HL-60/S4 (cell line): ENCODE measurements around the gene COL24A1.
"Not testable (repeated sequence)": the region's sequence is repeated elsewhere in the genome, so short reads cannot be mapped to it uniquely, and the experiment has no call there.

ENCODE experiments used
- in situ Hi-C: fragments of 300-500 bp; cut with MboI; formaldehyde crosslinking; loops from 2 replicates; pipeline ENCODE4 v1.14.3; 2022; ENCODE audit warnings: low sequenced_read_pairs

The COL24A1 gene

DNA sequence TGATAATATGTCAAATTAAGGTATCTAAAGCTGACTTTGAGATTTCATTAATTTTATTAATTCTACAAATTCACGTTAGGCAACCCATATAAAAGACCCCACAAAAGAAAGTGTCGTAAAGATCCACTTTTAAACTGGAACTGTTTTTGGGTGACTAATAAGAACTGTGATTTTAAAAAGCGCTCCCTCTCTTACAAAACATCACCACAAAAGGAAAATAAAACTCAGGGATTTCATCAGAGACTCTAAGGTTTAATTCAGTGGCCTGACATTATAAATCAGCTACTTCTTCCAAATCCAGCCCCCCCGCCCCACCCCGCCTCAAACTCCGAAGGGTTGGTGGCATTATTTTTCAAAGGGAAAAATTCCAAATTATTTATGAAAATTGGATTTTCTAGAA is 2.7 kb downstream of the COL24A1 start:
- in situ Hi-C loops = no loop called here

DNA sequence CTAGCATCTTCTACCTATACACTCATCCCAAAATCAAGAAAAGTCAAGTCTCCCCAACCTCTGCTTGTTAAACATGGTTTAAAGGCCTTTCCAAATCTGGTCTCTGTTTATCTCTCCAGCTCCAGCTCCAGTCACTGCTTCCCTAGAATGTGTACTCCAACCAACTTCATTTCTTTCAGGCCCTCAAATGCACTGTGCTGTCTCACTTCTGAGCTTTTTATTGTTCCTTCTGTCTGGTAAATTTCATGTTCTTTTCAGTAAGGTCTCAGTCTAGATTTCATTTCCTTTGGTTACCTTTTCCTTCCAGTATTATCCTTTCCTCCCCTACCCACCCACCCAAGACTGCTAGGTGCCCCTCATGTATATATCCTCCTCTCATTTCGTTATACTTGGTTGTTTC is 3.7 kb downstream of the COL24A1 start:
- in situ Hi-C loops = no loop called here

DNA sequence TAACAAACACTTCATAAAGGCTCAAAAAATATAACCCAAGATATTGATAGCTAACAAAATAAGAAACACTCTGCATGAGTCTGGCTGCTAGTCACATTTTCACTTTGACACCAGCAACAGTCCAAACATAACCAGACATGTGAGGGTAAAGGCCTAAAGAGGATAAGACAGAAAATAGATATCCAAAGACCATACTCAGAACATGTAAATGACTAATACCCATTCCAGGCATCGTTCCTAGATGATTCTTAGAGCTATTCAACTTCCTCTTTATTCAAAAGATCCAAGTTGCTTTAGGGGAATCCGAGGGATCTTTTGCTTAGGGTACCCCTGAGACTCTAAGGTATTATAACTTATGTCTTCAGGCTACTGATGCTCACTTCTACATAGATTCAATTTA is 5.1 kb downstream of the COL24A1 start:
- in situ Hi-C loops = no loop called here

DNA sequence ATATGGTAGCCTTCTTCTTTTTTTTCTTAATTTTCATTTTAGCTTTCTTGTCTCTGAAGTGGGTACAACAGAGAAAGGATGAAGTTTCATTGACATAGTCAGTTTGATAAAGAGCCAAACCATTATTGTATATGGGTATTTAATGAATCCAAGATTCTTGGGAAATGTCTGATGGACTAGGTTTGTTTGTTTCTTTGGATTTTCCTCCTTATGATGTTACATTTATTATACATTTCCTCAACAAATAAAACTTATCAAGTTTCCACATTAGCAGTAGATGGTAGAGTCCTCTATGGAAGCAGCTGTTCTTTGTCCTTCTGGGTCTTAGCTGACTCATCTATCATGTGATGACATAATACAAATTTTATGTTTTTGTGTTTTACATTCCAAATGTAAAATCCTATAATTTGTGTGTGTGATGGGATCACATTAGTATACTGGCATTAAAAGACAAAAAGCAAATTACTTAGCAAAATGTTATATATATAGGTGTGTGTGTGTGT is 6.0 kb downstream of the COL24A1 start:
- in situ Hi-C loops = no loop called here

DNA sequence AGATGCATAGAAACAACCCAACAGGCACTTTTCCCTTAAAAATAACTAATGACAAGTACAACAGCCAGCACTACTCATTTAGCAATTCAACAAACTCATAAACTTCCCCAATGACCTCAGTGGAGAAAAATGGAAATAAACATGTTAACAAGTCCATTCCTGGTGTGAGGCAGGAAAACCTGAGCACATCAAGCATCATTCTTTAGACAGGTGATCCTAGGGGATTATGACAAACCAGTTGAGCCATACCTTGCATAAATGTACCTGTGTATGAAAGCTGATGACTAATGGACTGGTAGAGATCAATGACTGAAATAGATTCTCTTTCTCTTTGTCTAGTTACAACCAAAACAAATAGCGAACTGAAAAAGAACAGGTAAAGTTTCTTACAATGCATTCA is 7.0 kb downstream of the COL24A1 start:
- in situ Hi-C loops = no loop called here

DNA sequence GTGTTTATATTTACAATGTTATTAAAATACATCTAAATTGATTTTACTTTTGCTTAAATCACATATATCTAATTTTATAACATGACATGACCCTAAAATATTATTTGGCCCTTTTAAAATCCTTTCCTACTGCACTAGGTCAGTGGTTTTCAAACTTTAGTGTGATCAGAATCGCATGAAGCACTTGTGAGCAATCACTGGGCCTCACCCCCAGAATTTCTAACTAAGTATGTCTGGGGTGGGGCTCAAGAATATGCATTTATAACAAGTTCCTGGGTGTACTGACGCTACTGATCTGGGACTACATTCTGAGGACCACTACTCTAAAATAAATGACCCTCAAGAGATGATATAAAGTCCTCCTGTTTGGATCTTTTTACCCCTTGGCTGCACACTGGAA is 8.8 kb downstream of the COL24A1 start:
- in situ Hi-C loops = no loop called here

DNA sequence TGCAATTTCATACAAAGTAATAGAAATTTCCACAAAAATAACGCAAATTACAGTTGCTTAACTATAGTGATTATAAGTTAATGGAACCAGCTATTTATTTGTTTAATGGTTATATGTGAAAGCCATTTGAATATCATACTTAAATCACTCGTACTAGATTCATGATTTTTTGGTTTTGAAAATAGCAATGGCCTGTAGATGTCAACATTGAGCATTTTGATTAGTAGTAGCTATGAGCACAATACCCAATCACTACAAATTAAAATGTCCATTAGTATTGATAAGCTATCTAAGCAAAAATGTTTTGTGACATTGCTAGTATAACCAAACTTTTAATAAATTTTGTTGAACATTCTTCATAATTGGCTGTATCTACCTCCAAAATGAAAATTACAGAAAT is 10.0 kb downstream of the COL24A1 start:
- in situ Hi-C loops = no loop called here

DNA sequence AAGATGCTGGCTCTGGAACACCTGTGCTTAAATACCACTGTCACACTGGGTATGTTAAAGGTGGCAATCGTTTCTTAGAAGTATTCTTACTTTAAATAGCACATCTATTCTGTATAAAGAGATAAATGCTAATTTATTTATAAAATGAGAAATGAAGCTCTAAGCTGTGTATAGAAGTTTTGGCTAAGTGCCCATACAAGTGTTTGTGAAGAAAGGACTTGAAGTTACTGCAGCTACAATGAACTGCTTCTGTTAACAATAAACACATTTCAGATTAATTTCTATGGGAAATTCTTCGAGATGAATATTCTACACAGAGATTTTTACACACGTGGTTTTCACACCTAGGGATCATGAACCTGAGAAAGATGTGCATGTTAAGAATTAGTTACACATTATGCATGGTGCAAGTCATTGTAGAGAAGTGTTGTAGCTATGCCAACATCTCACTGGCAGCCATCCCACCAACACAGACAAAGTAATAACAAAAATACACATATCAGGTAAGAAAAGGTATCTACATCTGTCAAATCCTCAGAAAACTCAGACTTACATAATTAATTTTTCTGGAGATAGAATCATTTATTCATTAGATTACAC is 16.2 kb downstream of the COL24A1 start:
- in situ Hi-C loops = no loop called here

DNA sequence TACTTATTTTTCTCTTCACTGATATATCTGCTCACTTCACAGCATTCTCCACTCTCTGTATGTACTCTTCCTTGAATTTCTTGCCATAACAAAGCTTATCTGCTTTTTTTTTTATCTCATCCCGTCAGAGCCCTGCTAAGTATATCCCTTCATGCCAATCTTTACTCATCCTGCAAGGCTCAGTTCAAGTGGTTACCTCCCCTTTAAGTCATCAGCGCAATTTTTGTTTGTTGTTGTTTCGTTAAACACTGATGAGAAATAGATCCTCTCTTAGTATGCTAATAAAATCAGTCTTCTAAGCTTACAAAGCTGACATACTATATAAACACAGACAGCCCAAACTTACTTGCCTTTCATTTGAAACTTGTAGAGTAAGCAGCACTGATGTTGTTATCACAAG is 17.8 kb downstream of the COL24A1 start:
- in situ Hi-C loops = no loop called here

DNA sequence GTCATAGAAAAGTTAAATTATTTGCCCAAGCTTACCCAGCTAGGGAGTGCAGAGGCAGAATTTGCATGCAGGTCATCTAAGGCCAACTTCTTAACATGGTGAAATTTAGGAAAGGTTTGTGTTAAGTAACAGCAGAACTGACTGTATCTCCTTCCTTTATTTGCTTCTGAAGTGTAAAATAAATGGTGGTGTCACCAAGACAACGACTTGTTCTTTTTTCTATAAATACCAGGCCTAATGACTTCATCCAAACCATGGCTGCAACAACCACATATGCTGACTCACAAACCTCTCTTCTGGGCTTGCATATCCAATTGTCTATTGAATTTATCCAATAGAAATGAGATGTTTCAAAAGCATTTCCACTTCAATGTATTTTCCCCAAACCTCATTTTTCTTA is 19.1 kb downstream of the COL24A1 start:
- in situ Hi-C loops = no loop called here

DNA sequence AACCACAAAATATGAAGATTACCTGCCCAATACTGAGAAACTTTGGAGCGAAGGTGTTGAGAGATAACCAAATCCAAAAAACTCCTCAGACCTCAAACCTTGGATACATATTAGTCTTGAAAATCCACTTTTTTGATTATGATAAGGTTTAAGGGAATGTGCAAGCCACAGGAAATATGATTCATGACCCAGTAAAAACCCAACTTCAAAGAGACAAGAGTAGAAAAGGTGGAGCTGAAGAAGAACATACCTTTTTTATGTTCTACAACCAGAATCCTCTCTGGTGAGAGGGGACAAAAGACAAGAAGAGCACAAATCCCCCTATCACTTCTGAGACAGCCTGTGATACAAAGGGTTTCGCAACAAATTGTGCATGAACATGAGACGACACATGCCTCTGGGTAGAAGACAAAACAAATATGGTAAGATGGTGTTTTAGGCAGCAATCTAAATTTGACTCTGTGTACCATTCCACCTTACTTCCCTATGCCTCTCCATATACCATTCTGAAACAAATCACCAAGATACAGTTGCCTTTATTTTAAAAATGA is 37.3 kb downstream of the COL24A1 start:
- in situ Hi-C loops = no loop called here

DNA sequence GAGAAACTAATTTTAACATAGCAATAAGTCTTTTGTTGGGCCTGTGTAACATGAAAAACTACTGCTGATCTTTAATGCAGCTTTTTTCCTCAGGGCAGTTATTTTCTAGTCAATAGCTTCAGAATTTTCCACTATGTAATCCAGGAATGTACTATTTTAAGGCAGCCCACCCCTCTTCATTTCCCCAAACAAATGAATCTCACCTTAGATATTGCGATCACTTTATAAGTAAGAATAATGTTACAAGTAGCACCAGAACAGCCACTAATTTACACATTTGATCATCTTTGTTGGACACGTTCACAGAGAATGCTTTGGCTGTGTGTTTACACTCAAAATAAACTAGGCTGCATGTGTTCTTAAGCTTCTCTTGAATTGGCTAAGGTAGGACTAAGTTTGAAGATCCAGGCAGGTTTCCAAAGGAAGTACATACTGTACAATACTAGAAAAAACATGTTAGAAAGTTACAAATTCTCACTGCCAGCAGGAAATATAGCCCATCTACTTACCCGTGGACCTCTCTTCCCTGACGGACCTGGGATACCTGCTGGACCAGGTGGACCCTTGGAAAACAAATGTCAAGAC is 41.7 kb downstream of the COL24A1 start:
- in situ Hi-C loops = no loop called here

DNA sequence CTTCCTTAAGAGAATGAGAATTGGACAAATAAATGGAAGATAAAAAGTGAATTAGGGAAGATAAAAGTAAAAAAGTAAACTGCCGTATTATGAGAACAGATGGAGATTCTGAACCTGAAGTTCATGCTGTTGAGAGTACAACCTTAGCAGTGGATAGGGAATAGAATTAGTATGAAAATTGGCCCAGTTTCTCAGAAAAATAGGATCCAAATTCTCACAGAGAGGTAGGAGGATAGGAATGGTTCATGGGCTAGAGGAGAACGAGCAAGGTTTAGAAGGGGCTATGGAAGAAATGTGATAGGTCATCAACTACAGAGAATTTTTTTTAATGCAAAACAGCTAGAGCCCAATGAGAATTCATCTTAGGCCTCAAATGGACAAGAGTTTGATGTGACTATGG is 42.3 kb downstream of the COL24A1 start:
- in situ Hi-C loops = no loop called here

DNA sequence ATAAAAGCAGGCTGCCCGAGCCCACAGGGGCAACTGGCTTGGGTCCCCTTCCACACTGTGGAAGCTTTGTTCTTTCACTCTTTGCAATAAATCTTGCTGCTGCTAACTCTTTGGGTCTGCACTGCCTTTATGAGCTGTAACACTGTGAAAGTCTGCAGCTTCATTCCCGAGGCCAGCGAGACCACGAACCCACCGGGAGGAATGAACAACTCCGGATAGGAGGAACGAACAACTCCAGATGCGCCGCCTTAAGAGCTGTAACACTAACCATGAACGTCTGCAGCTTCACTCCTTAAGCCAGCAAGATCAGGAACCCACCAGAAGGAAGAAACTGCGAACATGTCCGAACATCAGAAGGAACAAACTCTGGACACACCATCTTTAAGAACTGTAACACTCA is 45.0 kb downstream of the COL24A1 start:
- in situ Hi-C loops = not testable (repeated sequence)

DNA sequence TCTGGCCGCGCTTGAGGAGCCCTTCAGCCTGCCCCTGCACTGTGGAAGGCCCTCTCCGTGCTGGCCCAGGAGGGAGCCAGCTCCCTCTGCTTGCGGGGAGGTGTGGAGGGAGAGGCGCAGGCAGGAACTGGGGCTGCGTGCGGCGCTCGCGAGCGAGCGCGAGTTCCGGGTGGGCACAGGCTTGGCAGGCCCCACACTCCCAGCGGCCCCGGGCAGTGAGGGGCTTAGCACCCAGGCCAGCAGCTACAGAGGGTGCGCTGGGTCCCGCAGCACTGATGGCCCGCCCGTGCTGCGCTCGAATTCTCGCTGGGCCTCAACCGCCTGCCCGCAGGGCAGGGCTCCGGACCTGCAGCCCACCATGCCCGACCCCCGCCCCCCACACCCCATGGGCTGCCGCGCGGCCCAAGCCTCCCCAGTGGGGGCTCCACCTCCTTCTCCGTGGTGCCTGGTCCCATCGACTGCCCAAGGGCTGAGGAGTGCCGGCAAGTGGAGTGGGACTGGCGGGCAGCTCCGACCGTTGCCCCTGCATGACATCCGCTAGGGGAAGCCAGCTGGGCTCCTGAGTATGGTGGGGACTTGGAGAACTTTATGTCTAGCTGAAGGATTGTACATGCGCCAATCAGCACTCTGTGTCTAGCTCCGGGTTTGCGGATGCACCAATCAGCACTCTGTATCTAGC is 46.0 kb downstream of the COL24A1 start:
- in situ Hi-C loops = no loop called here

DNA sequence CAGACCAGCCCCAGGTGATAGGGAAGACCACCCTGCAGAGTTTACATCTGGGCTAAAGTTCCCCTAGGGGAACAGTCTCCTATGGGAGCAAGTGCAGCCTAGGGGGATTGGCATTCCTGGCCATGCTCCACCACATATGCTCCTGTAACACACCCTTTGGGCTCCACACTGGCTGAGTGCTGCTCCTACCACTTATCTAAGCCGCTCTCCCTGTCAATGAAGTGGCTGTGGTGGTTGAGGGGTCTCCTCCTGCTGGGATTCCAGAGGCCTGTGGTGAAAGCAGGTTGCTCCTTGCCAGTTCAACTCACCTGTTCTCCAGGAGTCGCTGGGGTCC is 51.1 kb downstream of the COL24A1 start:
- in situ Hi-C loops = no loop called here

DNA sequence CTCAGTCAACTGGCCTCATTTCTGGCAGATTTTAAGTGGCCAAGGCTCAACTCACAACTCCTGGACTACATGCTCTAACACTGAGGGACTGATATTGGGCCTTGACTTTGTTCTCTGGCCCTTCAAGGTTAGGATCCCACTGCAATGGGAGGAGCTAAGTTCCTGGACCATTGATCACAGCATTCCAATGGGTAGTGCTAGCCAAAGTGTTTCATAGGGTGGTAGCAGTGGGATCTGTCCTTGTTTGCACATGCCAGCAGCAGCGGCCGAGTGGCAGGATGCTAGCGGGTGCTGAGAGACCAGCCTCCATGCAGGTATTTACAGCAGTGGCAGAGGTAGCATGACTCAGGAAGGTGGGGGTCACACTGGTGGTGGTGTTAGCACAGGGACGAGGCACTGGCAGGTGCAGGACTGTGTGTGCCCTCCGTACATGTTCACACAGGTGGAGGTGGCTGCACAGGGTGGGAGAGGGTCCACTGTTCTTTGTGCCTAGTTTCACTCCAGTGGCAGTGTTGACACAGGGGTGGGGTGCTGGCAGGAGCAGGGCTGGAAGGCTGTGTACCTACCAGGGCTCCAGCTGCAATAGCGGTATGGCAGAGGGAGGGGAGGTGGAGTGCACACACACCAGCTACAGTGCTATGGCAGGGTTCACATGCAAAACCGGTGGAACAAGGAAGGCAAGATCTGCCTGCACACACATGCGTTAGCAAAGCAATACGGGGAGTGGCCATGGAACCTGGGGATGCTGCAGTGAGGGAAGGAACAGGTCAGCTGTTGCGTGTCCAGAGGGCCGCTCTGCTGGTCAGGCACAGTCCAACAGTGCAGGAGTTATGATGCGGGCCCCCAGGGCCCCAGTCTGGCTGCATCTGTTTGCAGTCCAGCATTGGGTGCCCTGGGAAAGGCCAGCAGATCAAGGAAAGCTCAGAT is 51.7 kb downstream of the COL24A1 start:
- in situ Hi-C loops = no loop called here

DNA sequence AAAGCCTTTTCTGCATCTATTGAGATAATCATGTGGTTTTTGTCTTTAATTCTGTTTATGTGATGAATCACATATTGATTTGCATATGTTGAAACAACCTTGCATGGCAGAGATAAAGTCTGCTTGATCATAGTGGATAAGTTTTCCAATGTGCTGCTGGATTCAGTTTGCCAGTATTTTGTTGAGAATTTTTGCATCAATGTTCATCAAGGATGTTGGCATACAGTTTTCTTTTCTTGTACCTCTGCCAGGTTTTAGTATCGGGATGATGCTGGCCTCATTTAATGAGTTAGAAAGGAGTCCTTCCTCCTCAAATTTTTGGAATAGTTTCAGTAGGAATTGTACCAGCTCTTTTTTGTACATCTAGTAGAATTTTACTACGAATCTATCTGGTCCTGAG is 55.0 kb downstream of the COL24A1 start:
- in situ Hi-C loops = no loop called here

DNA sequence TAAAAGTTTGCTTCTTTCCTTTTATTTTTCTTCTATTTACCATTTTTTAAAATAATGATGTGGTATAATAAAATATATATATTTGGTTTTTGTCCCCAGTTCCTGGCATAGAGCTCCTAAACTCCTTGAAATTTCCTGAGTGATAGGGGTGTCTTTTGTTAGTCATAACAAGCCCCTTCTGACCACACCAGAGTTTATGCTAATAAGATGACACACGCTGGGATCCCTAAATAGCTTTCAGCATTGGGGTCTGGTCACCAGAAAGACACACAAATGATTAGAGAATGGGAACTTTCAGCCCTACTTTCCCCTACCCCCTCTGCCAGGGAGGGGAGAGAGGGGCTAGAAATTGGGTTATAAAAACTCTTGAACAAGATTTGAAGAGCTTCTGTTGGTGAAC is 56.2 kb downstream of the COL24A1 start:
- in situ Hi-C loops = no loop called here

DNA sequence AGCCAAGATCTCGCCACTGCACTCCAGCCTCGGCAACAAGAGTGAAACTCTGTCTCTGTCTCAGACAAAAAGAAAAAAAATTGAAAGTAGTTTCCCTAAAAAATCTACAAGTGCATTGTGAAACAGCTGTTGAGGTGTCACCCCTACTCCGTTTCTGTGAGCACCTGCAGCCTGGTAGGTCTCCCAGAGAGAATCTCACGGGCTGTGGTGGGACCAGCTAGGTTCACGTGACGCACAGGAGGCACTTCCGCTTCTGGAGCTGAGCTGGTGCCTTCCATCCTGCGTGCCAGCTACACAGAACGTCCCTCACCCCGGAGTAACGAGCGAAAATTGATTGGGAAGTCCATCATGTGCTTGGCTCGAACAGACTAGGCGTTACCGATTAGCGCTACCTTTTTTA is 66.8 kb downstream of the COL24A1 start:
- in situ Hi-C loops = no loop called here

DNA sequence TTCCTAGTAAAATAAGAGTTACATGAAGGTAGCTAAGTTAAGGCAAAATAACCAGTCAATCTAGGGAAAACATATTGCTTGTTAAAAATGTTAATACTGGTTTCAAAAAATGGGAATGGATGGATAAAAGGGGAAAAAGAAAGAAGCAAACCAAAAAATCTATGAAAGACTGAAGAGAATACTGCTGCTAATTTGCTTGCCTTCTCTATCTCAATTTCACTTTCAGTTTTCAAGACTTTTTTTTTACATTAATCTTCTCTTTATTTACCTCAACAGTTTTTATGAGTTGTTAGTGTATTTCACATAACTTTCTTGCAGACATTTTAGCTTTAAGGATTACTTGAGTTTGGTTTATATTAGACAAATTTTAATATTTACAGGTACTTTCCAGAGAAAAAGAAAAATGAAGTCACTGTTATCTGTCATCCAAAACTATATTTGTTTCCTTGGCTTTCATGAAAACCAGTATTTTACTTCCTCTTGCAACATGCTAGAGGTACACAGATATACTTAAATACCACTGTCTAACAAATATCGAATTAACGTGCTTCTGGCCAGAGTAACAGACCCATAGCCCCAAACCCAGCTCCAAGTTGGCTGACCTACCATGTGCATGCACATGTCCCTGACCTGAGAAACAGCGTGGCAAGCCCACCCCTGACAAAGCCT is 70.7 kb downstream of the COL24A1 start:
- in situ Hi-C loops = no loop called here
